A549 (cell line): Measurements from ENCODE around the gene GNG2. TPM values are rescaled to one million over a fixed set of nuclear protein-coding genes. Genes with fewer than 3 reads are reported as not detected.

ENCODE experiments used
- ATAC-seq, 2 experiments: fragments of 200-7000 bp in 1 of 2; fragments of >200 bp in 1 of 2; cut with Nextera tagmentation in 1 of 2; cut with Tn5 transposase in 1 of 2; 3 replicates each; pipeline versions ENCODE4 v1.8.0 to v1.9.1; 2018 to 2020; ENCODE audit warnings: mild to moderate bottlenecking in 1 of 2, moderate library complexity in 1 of 2
- CTCF ChIA-PET: fragments of 300-600 bp; sonication (Branson Sonifier 250); formaldehyde crosslinking; extraction: SDS; loops from one replicate; lab custom pipeline; 2021; ENCODE audit warnings: antibody characterized with exemption, inconsistent platforms; lab: Yijun Ruan, JAX
- POLR2A ChIA-PET: fragments of 350-600 bp; formaldehyde crosslinking; extraction: SDS; loops from one replicate; lab custom pipeline; 2021; ENCODE audit warnings: antibody characterized with exemption, inconsistent platforms; lab: Yijun Ruan, JAX
- DNase-seq, 2 experiments: peaks; one replicate each; pipeline versions ENCODE4 v3.0.0 to v3.0.0-alpha.2; 2011 to 2016; ENCODE audit warnings: low read depth in 1 of 2, low spot score in 1 of 2
- FAIRE-seq: peaks from 2 replicates; lab custom pipeline; 2011; peaks lifted over from hg19 to GRCh38; lab: Jason Lieb, UNC
- H3K27ac ChIP-seq, 2 experiments: fragments of >200 bp; sonication (Bioruptor Twin); formaldehyde crosslinking; 3 replicates each; pipeline ENCODE4 v1.5.1; 2016 to 2017
- H3K4me1 ChIP-seq: fragments of >200 bp; sonication (Bioruptor Twin); formaldehyde crosslinking; 3 replicates; pipeline ENCODE4 v1.6.1; 2016
- H3K4me2 ChIP-seq: fragments of >200 bp; sonication (Bioruptor Twin); formaldehyde crosslinking; 3 replicates; pipeline ENCODE4 v1.6.1; 2016
- H3K4me3 ChIP-seq: fragments of >200 bp; sonication (Bioruptor Twin); formaldehyde crosslinking; 3 replicates; pipeline ENCODE4 v1.5.1; 2016
- H3K9me3 ChIP-seq: fragments of >200 bp; sonication (Bioruptor Twin); formaldehyde crosslinking; 3 replicates; pipeline ENCODE4 v1.6.1; 2016
- CBX8 ChIP-seq: fragments of 200-600 bp; sonication (generic); IDR thresholded peaks from 2 replicates; pipeline ENCODE4 v1.6.1; 2016
- CEBPB ChIP-seq, 2 experiments: fragments of >200 bp in 1 of 2; sonication (Bioruptor Twin) in 1 of 2; formaldehyde crosslinking in 1 of 2; IDR thresholded peaks; 2 replicates each; pipeline ENCODE4 v1.6.1; 2012 to 2016
- CHD2 ChIP-seq: fragments of 150-350 bp; IDR thresholded peaks from 2 replicates; pipeline ENCODE4 v1.6.1; 2014; ENCODE audit warnings: low read length; ENCODE audit not compliant: partially characterized antibody
- EHF ChIP-seq: fragments of 250-450 bp; sonication (Bioruptor Pico); IDR thresholded peaks from 2 replicates; pipeline ENCODE4 v1.5.0; 2020; ENCODE audit warnings: mild to moderate bottlenecking
- EHMT2 ChIP-seq: fragments of 200-600 bp; sonication (generic); IDR thresholded peaks from 2 replicates; pipeline ENCODE4 v1.6.1; 2016; ENCODE audit warnings: antibody characterized with exemption, low read depth, mild to moderate bottlenecking, moderate library complexity
- EP300 ChIP-seq, 2 experiments: fragments of >200 bp; sonication (Bioruptor Twin); formaldehyde crosslinking; IDR thresholded peaks; 2 replicates in 1 of 2; 3 replicates in 1 of 2; pipeline ENCODE4 v1.6.1; 2016 to 2017
- ESRRA ChIP-seq: fragments of 150-350 bp; IDR thresholded peaks from 2 replicates; pipeline ENCODE4 v1.6.1; 2014; ENCODE audit warnings: mild to moderate bottlenecking, low read length, borderline replicate concordance
- FOSB ChIP-seq: fragments of 250-450 bp; sonication (Bioruptor Pico); IDR thresholded peaks from 2 replicates; pipeline ENCODE4 v1.5.0; 2020; ENCODE audit warnings: mild to moderate bottlenecking, moderate library complexity
- FOSL2 ChIP-seq, 2 experiments: fragments of 450-650 bp in 1 of 2; fragments of >200 bp in 1 of 2; sonication (Bioruptor Twin) in 1 of 2; formaldehyde crosslinking; IDR thresholded peaks; 2 replicates each; pipeline versions ENCODE4 v1.5.0 to v1.6.1; 2016 to 2020; ENCODE audit warnings: mild to moderate bottlenecking in 1 of 2, moderate library complexity in 1 of 2
- FOXS1 ChIP-seq: fragments of 250-450 bp; sonication (Bioruptor Pico); IDR thresholded peaks from 2 replicates; pipeline ENCODE4 v1.5.0; 2020; ENCODE audit warnings: mild to moderate bottlenecking, moderate library complexity
- HOXA7 ChIP-seq: fragments of 250-450 bp; sonication (Bioruptor Pico); IDR thresholded peaks from 2 replicates; pipeline ENCODE4 v1.5.0; 2020; ENCODE audit warnings: mild to moderate bottlenecking, moderate library complexity
- HOXB13 ChIP-seq: fragments of 250-450 bp; sonication (Bioruptor Pico); IDR thresholded peaks from 2 replicates; pipeline ENCODE4 v1.5.0; 2020; ENCODE audit warnings: low read depth, mild to moderate bottlenecking, moderate library complexity
- HOXB5 ChIP-seq: fragments of 250-450 bp; sonication (Bioruptor Pico); IDR thresholded peaks from 2 replicates; pipeline ENCODE4 v1.5.0; 2020; ENCODE audit warnings: mild to moderate bottlenecking, moderate library complexity
- JUN ChIP-seq, 2 experiments: fragments of >200 bp; sonication (Bioruptor Twin); formaldehyde crosslinking; IDR thresholded peaks; 2 replicates in 1 of 2; 3 replicates in 1 of 2; pipeline ENCODE4 v1.6.1; 2016 to 2017
- JUNB ChIP-seq: fragments of >200 bp; sonication (Bioruptor Twin); formaldehyde crosslinking; IDR thresholded peaks from 2 replicates; pipeline ENCODE4 v1.6.1; 2016
- MAZ ChIP-seq: fragments of 150-350 bp; IDR thresholded peaks from 2 replicates; pipeline ENCODE4 v1.6.1; 2014; ENCODE audit warnings: antibody characterized with exemption, low read depth, low read length, borderline replicate concordance
- MYC ChIP-seq: IDR thresholded peaks from 2 replicates; pipeline ENCODE4 v1.6.1; 2012; ENCODE audit warnings: mild to moderate bottlenecking, inconsistent platforms, low read length, improper control_type of control experiment, borderline replicate concordance
- NFE2L2 ChIP-seq: fragments of 150-350 bp; conservative IDR thresholded peaks from 2 replicates; pipeline ENCODE4 v1.6.1; 2014; ENCODE audit warnings: low read length
- PHF8 ChIP-seq: fragments of 200-600 bp; sonication (generic); IDR thresholded peaks from 2 replicates; pipeline ENCODE4 v1.6.1; 2016; ENCODE audit warnings: low read depth, mild to moderate bottlenecking, antibody characterized with exemption, moderate library complexity, borderline replicate concordance
- POLR2AphosphoS2 ChIP-seq: conservative IDR thresholded peaks from 2 replicates; pipeline ENCODE4 v1.6.1; 2012; ENCODE audit warnings: low read length, improper control_type of control experiment, inconsistent platforms
- SMC3 ChIP-seq: fragments of >200 bp; sonication (Bioruptor Twin); formaldehyde crosslinking; IDR thresholded peaks from 3 replicates; pipeline ENCODE4 v1.6.1; 2018; ENCODE audit warnings: inconsistent platforms
- TP53 ChIP-seq: fragments of 250-450 bp; sonication (Bioruptor Pico); IDR thresholded peaks from 2 replicates; pipeline ENCODE4 v1.5.0; 2021; ENCODE audit warnings: mild to moderate bottlenecking, moderate library complexity
- ZFP36 ChIP-seq: fragments of 450-650 bp; IDR thresholded peaks from 2 replicates; pipeline ENCODE4 v1.6.1; 2014; ENCODE audit warnings: borderline replicate concordance; ENCODE audit not compliant: partially characterized antibody
- ZNF302 ChIP-seq: fragments of 250-450 bp; sonication (Bioruptor Pico); IDR thresholded peaks from 2 replicates; pipeline ENCODE4 v1.9.0; 2021; ENCODE audit warnings: inconsistent platforms, mild to moderate bottlenecking, moderate library complexity
- WGBS: methylation state at CpG from one replicate; pipeline ENCODE4 v1.1.6; 2017; ENCODE audit errors: missing lambda C conversion rate; 5-methylcytosine and 5-hydroxymethylcytosine counted together
- polyA plus RNA-seq, 4 experiments: library from polyadenylated mRNA; depleted of rRNA in 3 of 4; stranded (reverse); fragments of >200 nt; fragmentation: RNase III in 1 of 4; extraction: RNeasy Plus Mini Kit Qiagen cat#74134 plus additional on column Dnase treatment in 1 of 4; gene quantifications; 2 replicates in 3 of 4; 3 replicates in 1 of 4; pipeline ENCODE4 v1.2.3, GENCODE V29; 2011 to 2017
- TF ChIP-seq, protein P1 (sequence below): fragments of 150-350 bp; IDR thresholded peaks from 2 replicates; pipeline ENCODE4 v1.6.1; 2014; ENCODE audit warnings: low read depth, mild to moderate bottlenecking, low read length
- TF ChIP-seq, protein P2 (sequence below): IDR thresholded peaks from 2 replicates; pipeline ENCODE4 v1.6.1; 2012
- TF ChIP-seq, protein P3 (sequence below): IDR thresholded peaks from 2 replicates; pipeline ENCODE4 v1.6.1; 2012; ENCODE audit warnings: low read depth, borderline replicate concordance
- TF ChIP-seq, protein P4 (sequence below): fragments of >200 bp; sonication (Bioruptor Twin); formaldehyde crosslinking; IDR thresholded peaks from 2 replicates; pipeline ENCODE4 v1.6.1; 2016
- TF ChIP-seq, protein P5 (sequence below): fragments of 250-450 bp; sonication (Bioruptor Pico); IDR thresholded peaks from 2 replicates; pipeline ENCODE4 v1.5.0; 2020; ENCODE audit warnings: low read depth, mild to moderate bottlenecking, moderate library complexity

The GNG2 gene
- polyA plus RNA-seq, 2 of the 4 experiments (the other 2 are of a cell fraction) = 2.1 to 3.0 TPM

DNA sequence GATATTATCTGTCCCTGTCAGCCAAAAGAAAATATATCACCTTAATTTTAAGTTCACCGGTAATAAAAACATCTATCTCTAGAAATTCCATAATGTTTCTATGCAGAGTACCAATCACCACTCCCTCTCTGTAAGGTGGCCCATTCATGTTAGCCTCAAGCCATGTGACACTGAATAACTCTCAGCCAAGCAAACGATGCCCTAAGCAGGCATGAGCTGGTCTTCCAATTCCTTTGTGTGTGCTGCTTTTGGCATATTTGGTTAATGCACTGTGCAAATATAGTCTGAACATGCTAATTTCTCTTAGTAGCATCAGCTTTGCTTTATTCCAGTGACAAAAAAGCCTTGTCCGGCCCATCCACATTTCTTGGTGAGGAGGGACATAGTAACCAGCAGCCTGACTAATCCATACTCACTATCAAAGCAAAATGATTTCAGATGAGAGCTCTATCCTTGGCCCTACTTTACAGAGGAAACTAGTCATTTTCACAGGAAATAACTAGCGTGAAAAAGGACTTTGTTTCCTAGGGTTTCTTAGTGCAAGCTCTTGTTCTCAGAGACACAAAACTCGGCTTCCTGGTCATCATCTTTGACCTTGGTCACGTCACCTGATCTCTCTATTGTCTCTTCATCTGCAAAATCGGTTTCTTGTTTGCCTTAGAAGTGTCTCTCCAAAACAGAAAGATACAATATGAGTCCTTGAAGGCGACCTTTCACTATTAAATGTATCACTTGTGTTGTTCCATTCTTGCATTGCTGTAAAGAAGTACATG lies 69.7 kb downstream of the GNG2 start (continued):
- TF ChIP-seq, protein P1, sequence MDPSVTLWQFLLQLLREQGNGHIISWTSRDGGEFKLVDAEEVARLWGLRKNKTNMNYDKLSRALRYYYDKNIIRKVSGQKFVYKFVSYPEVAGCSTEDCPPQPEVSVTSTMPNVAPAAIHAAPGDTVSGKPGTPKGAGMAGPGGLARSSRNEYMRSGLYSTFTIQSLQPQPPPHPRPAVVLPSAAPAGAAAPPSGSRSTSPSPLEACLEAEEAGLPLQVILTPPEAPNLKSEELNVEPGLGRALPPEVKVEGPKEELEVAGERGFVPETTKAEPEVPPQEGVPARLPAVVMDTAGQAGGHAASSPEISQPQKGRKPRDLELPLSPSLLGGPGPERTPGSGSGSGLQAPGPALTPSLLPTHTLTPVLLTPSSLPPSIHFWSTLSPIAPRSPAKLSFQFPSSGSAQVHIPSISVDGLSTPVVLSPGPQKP = no peak
- TF ChIP-seq POLR2AphosphoS2 (no peak), EP300 (IDR thresholded peaks at IDR 0.05) (no peak), MAZ (no peak)
- TF ChIP-seq, all 56 proteins: peak for 0

DNA sequence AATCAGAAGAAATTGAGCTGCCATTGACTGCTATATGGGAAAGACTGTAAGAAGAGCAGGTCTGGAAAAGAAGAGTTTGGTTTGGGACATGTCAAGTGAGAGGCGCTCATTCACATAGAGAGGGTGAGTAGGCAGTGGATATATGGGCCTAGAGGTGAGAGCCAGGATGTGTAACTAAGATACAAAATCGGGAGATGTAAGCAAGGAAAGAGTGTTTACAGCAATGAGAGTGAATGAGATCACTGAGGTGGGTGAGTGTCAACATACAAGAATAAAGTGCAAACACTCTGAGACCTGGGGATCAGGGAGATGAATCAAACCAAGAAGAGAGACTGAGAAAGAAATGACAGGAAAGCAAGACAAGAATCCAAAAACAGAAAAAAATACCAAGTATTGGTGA lies 70.9 kb downstream of the GNG2 start:
- Histone ChIP-seq H3K4me3 (no peak overlapping the region), H3K9me3 (no peaks in the 10 kb centered on the region), H3K4me2 (no peak overlapping the region), H3K4me1 (no peaks in the 10 kb centered on the region), H3K27ac (no peak overlapping the region)
- POLR2A ChIA-PET = no interaction called here
- ATAC-seq (no peak), DNase-seq (no peak), FAIRE-seq (no peak)
- CTCF ChIA-PET = interaction anchor here (1.4 kb wide), 1 partner anchor 155 kb away, joined by 3 read pairs; no protein-coding TSS in a partner anchor
- 45% methylated on average over 2 of the region's 2 CpGs for WGBS
- TF ChIP-seq, protein P2, sequence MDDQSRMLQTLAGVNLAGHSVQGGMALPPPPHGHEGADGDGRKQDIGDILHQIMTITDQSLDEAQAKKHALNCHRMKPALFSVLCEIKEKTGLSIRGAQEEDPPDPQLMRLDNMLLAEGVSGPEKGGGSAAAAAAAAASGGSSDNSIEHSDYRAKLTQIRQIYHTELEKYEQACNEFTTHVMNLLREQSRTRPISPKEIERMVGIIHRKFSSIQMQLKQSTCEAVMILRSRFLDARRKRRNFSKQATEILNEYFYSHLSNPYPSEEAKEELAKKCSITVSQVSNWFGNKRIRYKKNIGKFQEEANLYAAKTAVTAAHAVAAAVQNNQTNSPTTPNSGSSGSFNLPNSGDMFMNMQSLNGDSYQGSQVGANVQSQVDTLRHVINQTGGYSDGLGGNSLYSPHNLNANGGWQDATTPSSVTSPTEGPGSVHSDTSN = no peak
- TF ChIP-seq POLR2AphosphoS2 (no peak), TP53 (CRISPR knock-in tag) (no peak), FOSL2 (IDR thresholded peaks at IDR 0.05) (no peak), FOSL2 (CRISPR knock-in tag; IDR thresholded peaks at IDR 0.05) (no peak), CEBPB (IDR thresholded peaks at IDR 0.05) (no peak), EHMT2 (no peak), SMC3 (no peak), ESRRA (no peak), EHF (CRISPR knock-in tag) (no peak), CHD2 (no peak), MAZ (no peak), ZNF302 (CRISPR knock-in tag) (no peak), HOXA7 (no peak), CBX8 (no peak), JUNB (no peak), FOSB (no peak)
- TF ChIP-seq, protein P3, sequence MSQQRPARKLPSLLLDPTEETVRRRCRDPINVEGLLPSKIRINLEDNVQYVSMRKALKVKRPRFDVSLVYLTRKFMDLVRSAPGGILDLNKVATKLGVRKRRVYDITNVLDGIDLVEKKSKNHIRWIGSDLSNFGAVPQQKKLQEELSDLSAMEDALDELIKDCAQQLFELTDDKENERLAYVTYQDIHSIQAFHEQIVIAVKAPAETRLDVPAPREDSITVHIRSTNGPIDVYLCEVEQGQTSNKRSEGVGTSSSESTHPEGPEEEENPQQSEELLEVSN = no peak
- TF ChIP-seq, protein P4, sequence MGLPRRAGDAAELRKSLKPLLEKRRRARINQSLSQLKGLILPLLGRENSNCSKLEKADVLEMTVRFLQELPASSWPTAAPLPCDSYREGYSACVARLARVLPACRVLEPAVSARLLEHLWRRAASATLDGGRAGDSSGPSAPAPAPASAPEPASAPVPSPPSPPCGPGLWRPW = no peak

DNA sequence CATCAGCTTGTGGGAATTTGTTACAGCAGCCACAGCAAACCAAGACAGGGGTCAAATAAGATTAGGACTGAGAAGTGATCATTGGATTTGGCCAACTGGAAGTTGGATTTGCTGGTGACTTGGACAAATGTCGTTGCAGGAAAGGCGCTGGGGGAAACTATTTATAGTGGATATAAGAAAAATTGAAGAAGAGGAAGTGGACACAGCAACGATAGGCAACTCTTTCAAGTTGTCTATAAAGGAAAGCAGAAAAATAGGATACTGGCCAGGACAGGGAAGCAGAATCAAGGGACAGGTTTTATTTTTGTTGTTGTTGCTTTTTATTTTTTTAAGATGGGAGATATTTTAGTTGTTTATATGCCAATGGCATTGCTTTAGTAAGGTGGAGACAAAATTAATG lies 72.8 kb downstream of the GNG2 start:
- Histone ChIP-seq H3K9me3 (no peaks in the 10 kb centered on the region), H3K27ac (no peak overlapping the region), H3K4me3 (no peak overlapping the region), H3K4me2 (no peak overlapping the region), H3K4me1 (no peaks in the 10 kb centered on the region)
- no peak for TF ChIP-seq PHF8
- TF ChIP-seq ZFP36 = no peak
- TF ChIP-seq HOXB5 (CRISPR knock-in tag) = no peak
- no peak for TF ChIP-seq HOXA7
- TF ChIP-seq CEBPB (IDR thresholded peaks at IDR 0.05) = no peak
- no peak for TF ChIP-seq CHD2
- no peak for TF ChIP-seq FOXS1
- no peak for TF ChIP-seq HOXB13 (CRISPR knock-in tag)
- TF ChIP-seq, protein P5, sequence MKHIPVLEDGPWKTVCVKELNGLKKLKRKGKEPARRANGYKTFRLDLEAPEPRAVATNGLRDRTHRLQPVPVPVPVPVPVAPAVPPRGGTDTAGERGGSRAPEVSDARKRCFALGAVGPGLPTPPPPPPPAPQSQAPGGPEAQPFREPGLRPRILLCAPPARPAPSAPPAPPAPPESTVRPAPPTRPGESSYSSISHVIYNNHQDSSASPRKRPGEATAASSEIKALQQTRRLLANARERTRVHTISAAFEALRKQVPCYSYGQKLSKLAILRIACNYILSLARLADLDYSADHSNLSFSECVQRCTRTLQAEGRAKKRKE (CRISPR knock-in tag) = no peak
- TF ChIP-seq NFE2L2 = no peak
- no peak for TF ChIP-seq JUN (IDR thresholded peaks at IDR 0.05)
- no peak for TF ChIP-seq MYC
- ATAC-seq (no peak), DNase-seq (no peak), FAIRE-seq (no peak)
- ChIA-PET POLR2A (no interaction called here), CTCF (no interaction called here)
- 28% methylated on average over 3 of the region's 3 CpGs for WGBS
